Measurements from ENCODE around the gene PAGR1. TPM values are rescaled to one million over a fixed set of nuclear protein-coding genes. Genes with fewer than 3 reads are reported as not detected.

PAGR1 gene
- total and polyA plus RNA-seq, 12 donors = 9.6 to 35.1 (median 13.0) TPM

GRCh38 chr16:29805232-29806098 lies 10.5 kb upstream of the PAGR1 start:
- DNase-seq = peak; percentile 97 to 98
- Histone ChIP-seq H3K27ac (peak overlapping the region; percentile 94 to 100 (median 97)), H3K9me3 (no peaks in the 10 kb centered on the region), H3K36me3 (peaks cover 0 to 43% (median 14%) of the 10 kb centered on the region in 9 donors), H3K27me3 (no peaks in the 10 kb centered on the region), H3K4me3 (peak overlapping the region; percentile 65 to 99 (median 79)), H3K4me1 (peaks cover 26 to 46% (median 43%) of the 10 kb centered on the region in 9 donors)
- 1% methylated on average over 72 to 100 of the region's 103 CpGs for WGBS, 2 donors
- ATAC-seq = peak; percentile 83 to 94 (median 90)
- intact Hi-C loops (cut with DNase I) = loop anchor here in 3 of 10 donors (1.0 to 10.0 kb wide), 3 partner anchors 15 to 169 kb away; partner anchors contain the start of genes KIF22 (in 2 of the 3) and TAOK2 (in 1 of the 3)
- peak in 2 of 9 donors; percentile 20 to 21 for TF ChIP-seq CTCF (IDR thresholded peaks at IDR 0.05)

- TF ChIP-seq CTCF (IDR thresholded peaks at IDR 0.05) = no peak
- Histone ChIP-seq H3K36me3 (peaks cover 0 to 37% (median 14%) of the 10 kb centered on the region in 9 donors), H3K4me3 (peak within 1 kb of the TSS; percentile 65 to 99 (median 79)), H3K27me3 (no peaks in the 10 kb centered on the region), H3K27ac (peak within 1 kb of the TSS; percentile 94 to 100 (median 97)), H3K4me1 (peaks cover 31 to 52% (median 50%) of the 10 kb centered on the region in 9 donors), H3K9me3 (no peaks in the 10 kb centered on the region)
- DNase-seq (no peak), ATAC-seq (peak in 3 of 8 donors; percentile 0 to 2 (median 1))
- intact Hi-C loops (cut with DNase I) = loop anchor here in 1 of 10 donors (10.0 kb wide), 1 partner anchor 169 kb away; the partner anchor contains the start of gene TAOK2
- WGBS, 2 donors = 0 to 1% methylated on average over 1 to 30 of the region's 67 CpGs
Observed at GRCh38 chr16:29806099-29806579, 9.8 kb upstream of the PAGR1 start, which contains the start of gene MAZ. TSS of gene MAZ (plus strand) at chr16:29806529. CDS start at chr16:29806702, 173 bp downstream.

GRCh38 chr16:29806641-29807425 lies 9.1 kb upstream of the PAGR1 start:
- Histone ChIP-seq H3K9me3 (no peaks in the 10 kb centered on the region), H3K27ac (peak overlapping the region; percentile 72 to 97 (median 92)), H3K4me3 (peak overlapping the region; percentile 38 to 67 (median 58)), H3K36me3 (peaks cover 0 to 30% (median 14%) of the 10 kb centered on the region in 9 donors), H3K4me1 (peaks cover 31 to 57% (median 56%) of the 10 kb centered on the region in 9 donors), H3K27me3 (peaks cover 0 to 4% (median 0%) of the 10 kb centered on the region in 7 donors)
- ATAC-seq = no peak
- TF ChIP-seq CTCF (IDR thresholded peaks at IDR 0.05) = no peak
- intact Hi-C loops (cut with DNase I) = loop anchor here in 1 of 10 donors (10.0 kb wide), 1 partner anchor 168 kb away; the partner anchor contains the start of gene TAOK2
- 0 to 2% methylated on average over 41 to 99 of the region's 99 CpGs for WGBS, 2 donors
- DNase-seq = peak; percentile 63 to 66
